Measurements from ENCODE around the gene SFT2D1. TPM values are rescaled to one million over a fixed set of nuclear protein-coding genes. Genes with fewer than 3 reads are reported as not detected.

The SFT2D1 gene
- total RNA-seq, 4 donors from 2014 or later, result 26.4 to 31.9 (median 28.2) TPM

DNA sequence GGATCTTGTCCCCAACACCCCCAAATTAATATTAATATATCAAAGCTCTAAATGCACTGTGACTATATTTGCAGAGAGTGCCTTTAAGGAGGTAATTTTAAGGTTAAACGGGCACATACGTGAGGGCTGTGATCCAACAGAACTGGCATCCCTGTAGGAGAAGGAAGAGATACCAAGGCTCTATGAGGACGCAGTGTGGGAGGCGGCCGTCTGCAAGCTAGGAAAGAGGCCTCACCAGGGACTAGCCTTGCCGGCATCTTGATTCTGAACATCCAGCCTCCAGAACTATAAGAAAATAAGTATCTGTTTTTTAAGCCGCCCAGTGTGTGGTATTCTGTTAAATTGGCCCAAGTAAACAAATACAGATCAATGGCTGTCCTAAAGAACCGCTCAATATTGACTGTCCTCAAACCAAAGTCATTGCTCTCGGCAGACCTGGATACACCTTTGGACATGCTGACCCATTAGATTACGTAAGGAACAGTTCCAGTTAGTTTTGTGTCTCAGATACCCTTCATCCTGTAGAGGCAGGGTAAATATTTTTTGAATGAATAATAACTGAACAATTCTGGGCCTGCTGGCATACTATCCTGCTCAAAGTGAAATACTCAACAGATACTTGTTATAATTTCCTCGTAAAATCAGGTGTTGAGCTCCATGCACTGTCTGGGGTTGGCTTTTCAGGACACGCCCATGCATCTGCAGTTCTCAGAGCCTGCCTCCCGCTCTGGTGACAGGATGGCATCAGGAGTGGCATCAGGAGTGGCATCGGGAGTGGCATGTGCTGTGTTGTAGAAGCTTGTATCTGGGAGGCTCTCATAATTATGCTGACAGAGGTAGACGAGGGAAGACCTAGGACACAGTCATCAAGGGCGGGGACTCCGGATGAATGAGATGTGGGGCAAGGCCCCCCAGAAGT lies 40.5 kb downstream of the SFT2D1 start:
- TF ChIP-seq, protein P1, sequence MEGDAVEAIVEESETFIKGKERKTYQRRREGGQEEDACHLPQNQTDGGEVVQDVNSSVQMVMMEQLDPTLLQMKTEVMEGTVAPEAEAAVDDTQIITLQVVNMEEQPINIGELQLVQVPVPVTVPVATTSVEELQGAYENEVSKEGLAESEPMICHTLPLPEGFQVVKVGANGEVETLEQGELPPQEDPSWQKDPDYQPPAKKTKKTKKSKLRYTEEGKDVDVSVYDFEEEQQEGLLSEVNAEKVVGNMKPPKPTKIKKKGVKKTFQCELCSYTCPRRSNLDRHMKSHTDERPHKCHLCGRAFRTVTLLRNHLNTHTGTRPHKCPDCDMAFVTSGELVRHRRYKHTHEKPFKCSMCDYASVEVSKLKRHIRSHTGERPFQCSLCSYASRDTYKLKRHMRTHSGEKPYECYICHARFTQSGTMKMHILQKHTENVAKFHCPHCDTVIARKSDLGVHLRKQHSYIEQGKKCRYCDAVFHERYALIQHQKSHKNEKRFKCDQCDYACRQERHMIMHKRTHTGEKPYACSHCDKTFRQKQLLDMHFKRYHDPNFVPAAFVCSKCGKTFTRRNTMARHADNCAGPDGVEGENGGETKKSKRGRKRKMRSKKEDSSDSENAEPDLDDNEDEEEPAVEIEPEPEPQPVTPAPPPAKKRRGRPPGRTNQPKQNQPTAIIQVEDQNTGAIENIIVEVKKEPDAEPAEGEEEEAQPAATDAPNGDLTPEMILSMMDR (IDR thresholded peaks at IDR 0.05), result no peak
- no peak for TF ChIP-seq POLR2A (IDR thresholded peaks at IDR 0.05)
- Histone ChIP-seq H3K27ac (no peak overlapping the region), H3K36me3 (no peaks in the 10 kb centered on the region), H3K4me3 (no peak overlapping the region), H3K4me1 (peaks cover 0 to 4% (median 0%) of the 10 kb centered on the region in 4 donors), H3K27me3 (peaks cover 4 to 6% of the 10 kb centered on the region in 2 donors), H3K9me3 (no peaks in the 10 kb centered on the region)
- DNase-seq, result no peak

DNA sequence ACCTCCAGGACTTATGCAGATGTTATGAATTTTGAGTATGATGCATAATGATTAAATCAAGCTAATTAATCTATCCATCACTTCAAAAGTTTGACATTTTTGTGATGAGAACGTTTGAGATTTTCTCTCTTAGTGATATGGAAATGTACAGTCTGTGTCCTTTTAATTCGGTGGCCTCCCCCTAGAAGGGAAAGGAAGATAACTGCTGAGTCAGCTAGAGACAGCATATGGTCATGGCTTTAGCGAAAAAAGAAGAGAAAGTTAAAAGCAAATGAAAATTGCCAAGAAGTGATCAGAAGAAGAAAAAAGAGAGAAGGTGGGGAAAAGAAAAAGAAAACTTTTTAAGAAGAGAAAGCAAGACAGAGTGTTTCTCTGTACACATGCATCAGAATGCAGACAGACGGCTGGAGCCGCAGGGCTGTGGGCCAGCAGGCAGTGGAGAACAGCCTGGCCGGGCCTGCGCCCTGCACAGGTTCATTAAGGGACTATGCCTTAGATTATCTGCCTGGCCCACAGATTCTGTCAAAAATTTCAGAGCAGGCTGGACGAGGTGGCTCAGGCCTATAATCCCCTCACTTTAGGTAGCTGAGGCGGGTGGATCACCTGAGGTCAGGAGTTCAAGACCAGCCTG lies 41.9 kb downstream of the SFT2D1 start:
- no peak for TF ChIP-seq POLR2A (IDR thresholded peaks at IDR 0.05)
- TF ChIP-seq, protein P1 (IDR thresholded peaks at IDR 0.05), result no peak
- no peaks in the 10 kb centered on the region for H3K9me3 ChIP-seq
- H3K4me3 ChIP-seq, result no peak overlapping the region
- H3K36me3 ChIP-seq, result no peaks in the 10 kb centered on the region
- no peaks in the 10 kb centered on the region for H3K4me1 ChIP-seq
- no peak overlapping the region for H3K27ac ChIP-seq
- DNase-seq, result no peak
- no peaks in the 10 kb centered on the region for H3K27me3 ChIP-seq

DNA sequence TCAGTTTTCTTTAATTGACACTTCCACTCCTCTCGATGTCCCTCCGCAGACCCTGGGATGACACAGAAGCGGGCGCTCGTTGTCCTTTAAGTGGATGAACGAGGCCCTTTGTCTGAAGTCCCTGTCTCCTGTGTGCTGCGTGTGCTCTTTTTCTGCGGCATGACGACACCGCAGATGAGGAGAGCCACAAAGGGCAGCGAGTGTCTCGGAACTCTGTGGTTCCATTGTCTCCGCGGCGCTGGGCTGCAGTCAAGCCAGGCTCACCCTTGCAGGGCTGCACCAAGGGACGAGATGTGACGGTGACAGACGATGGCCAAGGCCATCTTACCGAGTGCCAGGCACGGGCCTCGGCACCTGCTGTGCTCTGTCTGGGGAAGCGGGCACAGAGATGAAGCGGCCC lies 44.7 kb downstream of the SFT2D1 start:
- no peak overlapping the region for H3K27ac ChIP-seq
- no peak overlapping the region for H3K4me3 ChIP-seq
- TF ChIP-seq, protein P1 (IDR thresholded peaks at IDR 0.05), result no peak
- no peak for TF ChIP-seq POLR2A (IDR thresholded peaks at IDR 0.05)
- no peaks in the 10 kb centered on the region for H3K4me1 ChIP-seq
- H3K36me3 ChIP-seq, result no peaks in the 10 kb centered on the region
- no peaks in the 10 kb centered on the region for H3K27me3 ChIP-seq
- H3K9me3 ChIP-seq, result no peaks in the 10 kb centered on the region
- no peak for DNase-seq

DNA sequence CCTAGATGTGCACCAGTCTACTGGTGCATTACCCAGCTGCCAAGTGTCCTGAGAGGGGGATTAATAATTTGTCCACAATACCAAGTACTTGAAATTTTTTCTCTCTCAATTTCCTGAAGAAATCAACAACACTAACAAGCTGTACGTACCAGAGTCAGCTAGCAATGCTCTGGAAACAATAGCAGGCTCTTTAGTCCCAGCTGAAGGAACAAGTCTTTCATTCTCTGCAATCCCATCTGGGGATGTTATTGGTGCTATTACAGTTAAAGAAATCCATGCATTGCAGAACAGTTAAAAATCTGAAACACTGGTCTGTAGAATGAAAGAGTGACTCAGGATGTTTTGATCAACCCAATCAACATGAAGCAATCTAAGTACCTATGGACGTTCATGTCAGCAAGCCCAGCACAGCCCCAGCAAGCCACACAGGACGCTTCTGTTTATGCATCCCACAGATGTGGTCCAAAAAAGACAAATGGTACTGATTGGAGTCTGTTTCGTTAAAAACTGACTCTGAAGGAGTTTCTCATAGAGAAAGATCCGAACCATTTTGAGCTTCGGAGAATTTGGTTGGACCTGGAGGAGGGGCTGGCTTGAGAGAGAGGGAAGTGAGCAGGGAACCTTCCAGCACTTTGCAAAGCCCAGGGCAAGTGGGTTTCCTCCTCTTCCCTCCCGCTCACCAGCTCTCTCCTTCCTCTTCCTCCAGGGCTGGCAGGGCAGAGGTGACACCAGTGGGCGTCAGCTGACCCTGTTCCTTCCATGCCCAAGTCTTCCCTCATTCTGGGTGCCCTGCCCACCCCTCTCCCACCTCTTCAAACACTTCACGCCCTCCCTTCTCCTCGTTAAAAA lies 46.1 kb downstream of the SFT2D1 start:
- H3K4me1 ChIP-seq, result no peaks in the 10 kb centered on the region
- no peak overlapping the region for H3K27ac ChIP-seq
- TF ChIP-seq POLR2A (IDR thresholded peaks at IDR 0.05), result no peak
- TF ChIP-seq, protein P1 (IDR thresholded peaks at IDR 0.05), result no peak
- no peak overlapping the region for H3K4me3 ChIP-seq
- DNase-seq, result no peak
- no peaks in the 10 kb centered on the region for H3K36me3 ChIP-seq
- H3K9me3 ChIP-seq, result no peaks in the 10 kb centered on the region
- no peaks in the 10 kb centered on the region for H3K27me3 ChIP-seq

DNA sequence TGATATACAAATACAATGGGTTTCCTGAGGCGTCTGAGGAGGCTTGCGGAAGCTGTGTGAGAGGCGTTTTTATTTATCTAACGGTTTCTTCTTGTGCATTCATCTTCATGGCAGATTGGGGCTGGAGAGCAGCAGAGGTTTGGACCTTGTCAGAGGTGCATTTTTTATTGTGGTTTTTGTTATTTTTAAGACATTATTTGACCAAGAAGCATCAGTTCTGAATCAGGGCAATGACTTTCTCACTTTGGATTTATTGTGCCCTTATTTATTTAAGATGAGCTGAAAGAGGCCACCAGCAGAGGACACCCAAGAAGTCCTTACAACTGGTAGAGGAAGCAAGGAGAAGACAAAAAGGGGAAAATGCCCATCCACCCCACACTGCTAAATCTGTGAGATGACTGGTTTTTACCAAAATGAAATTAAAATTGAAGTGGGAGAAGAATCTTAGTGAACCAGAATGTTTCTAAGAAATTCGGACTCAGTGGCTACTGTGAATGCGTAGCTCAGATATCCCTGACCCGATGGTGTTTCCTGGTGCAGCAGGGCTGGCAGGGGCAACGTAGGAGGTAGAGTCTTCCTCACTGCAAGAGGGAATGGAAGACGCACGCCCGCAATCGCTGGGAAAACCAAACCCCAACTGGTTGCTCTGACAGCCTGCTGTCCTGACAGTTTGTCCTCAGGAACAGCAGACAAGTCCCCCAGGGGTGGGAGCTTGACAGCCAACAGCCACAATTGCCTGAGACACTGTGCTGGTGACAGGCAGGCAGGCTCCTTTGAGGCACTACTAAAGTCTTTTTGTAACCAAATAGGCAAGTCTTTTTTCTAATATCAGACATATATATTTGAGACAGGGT lies 48.4 kb downstream of the SFT2D1 start:
- Histone ChIP-seq H3K4me3 (no peak overlapping the region), H3K9me3 (no peaks in the 10 kb centered on the region), H3K27ac (no peak overlapping the region), H3K27me3 (no peaks in the 10 kb centered on the region), H3K4me1 (no peaks in the 10 kb centered on the region), H3K36me3 (no peaks in the 10 kb centered on the region)
- no peak for TF ChIP-seq POLR2A (IDR thresholded peaks at IDR 0.05)
- TF ChIP-seq, protein P1 (IDR thresholded peaks at IDR 0.05), result no peak
- DNase-seq, result no peak

Data from Peyer's patch (tissue), 4 donors.